ENCODE data around the gene TRAF3.

- TF ChIP-seq TEAD4 (CRISPR knock-in tag; IDR thresholded peaks at IDR 0.05) (no peak), CTCF (IDR thresholded peaks at IDR 0.05) (no peak), ZNF671 (CRISPR knock-in tag; IDR thresholded peaks at IDR 0.05) (no peak), FOXJ3 (CRISPR knock-in tag; IDR thresholded peaks at IDR 0.05; ENCODE audit: borderline replicate concordance) (no peak), ATF2 (CRISPR knock-in tag; IDR thresholded peaks at IDR 0.05; ENCODE audit: borderline replicate concordance, low read depth) (no peak), NR2C2 (CRISPR knock-in tag; IDR thresholded peaks at IDR 0.05) (no peak), JUN (CRISPR knock-in tag; IDR thresholded peaks at IDR 0.05) (no peak), ETV6 (CRISPR knock-in tag; IDR thresholded peaks at IDR 0.05) (no peak), NFYB (CRISPR knock-in tag; conservative IDR thresholded peaks at IDR 0.05; ENCODE audit: low read depth) (no peak)
- TF ChIP-seq, protein P1, sequence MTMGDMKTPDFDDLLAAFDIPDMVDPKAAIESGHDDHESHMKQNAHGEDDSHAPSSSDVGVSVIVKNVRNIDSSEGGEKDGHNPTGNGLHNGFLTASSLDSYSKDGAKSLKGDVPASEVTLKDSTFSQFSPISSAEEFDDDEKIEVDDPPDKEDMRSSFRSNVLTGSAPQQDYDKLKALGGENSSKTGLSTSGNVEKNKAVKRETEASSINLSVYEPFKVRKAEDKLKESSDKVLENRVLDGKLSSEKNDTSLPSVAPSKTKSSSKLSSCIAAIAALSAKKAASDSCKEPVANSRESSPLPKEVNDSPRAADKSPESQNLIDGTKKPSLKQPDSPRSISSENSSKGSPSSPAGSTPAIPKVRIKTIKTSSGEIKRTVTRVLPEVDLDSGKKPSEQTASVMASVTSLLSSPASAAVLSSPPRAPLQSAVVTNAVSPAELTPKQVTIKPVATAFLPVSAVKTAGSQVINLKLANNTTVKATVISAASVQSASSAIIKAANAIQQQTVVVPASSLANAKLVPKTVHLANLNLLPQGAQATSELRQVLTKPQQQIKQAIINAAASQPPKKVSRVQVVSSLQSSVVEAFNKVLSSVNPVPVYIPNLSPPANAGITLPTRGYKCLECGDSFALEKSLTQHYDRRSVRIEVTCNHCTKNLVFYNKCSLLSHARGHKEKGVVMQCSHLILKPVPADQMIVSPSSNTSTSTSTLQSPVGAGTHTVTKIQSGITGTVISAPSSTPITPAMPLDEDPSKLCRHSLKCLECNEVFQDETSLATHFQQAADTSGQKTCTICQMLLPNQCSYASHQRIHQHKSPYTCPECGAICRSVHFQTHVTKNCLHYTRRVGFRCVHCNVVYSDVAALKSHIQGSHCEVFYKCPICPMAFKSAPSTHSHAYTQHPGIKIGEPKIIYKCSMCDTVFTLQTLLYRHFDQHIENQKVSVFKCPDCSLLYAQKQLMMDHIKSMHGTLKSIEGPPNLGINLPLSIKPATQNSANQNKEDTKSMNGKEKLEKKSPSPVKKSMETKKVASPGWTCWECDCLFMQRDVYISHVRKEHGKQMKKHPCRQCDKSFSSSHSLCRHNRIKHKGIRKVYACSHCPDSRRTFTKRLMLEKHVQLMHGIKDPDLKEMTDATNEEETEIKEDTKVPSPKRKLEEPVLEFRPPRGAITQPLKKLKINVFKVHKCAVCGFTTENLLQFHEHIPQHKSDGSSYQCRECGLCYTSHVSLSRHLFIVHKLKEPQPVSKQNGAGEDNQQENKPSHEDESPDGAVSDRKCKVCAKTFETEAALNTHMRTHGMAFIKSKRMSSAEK (CRISPR knock-in tag; IDR thresholded peaks at IDR 0.05; ENCODE audit: borderline replicate concordance) = no peak
- TF ChIP-seq, protein P2, sequence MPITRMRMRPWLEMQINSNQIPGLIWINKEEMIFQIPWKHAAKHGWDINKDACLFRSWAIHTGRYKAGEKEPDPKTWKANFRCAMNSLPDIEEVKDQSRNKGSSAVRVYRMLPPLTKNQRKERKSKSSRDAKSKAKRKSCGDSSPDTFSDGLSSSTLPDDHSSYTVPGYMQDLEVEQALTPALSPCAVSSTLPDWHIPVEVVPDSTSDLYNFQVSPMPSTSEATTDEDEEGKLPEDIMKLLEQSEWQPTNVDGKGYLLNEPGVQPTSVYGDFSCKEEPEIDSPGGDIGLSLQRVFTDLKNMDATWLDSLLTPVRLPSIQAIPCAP (CRISPR knock-in tag; IDR thresholded peaks at IDR 0.05) = no peak
Observed at GRCh38 chr14:102909462-102909861, 132.2 kb downstream of the TRAF3 start.

Measured in WTC11 (cell line).